KG1 (cell line): ENCODE measurements around the gene AHDC1.
"Not testable (repeated sequence)": the region's sequence is repeated elsewhere in the genome, so short reads cannot be mapped to it uniquely, and the experiment has no call there.

Source experiments
- DNase-seq: peaks from one replicate; lab custom pipeline; 2025; lab: John Stamatoyannopoulos, UW

Gene AHDC1

GRCh38 chr1:27517301-27517700 lies 86.6 kb downstream of the AHDC1 start:
- DNase-seq, result no peak

GRCh38 chr1:27515626-27516025 lies 88.3 kb downstream of the AHDC1 start:
- no peak for DNase-seq

GRCh38 chr1:27513958-27514357 lies 90.0 kb downstream of the AHDC1 start:
- DNase-seq, result no peak

GRCh38 chr1:27513528-27513927 lies 90.4 kb downstream of the AHDC1 start:
- no peak for DNase-seq

GRCh38 chr1:27509127-27510080 lies 94.5 kb downstream of the AHDC1 start:
- DNase-seq, result no peak

GRCh38 chr1:27507960-27508665 lies 95.8 kb downstream of the AHDC1 start:
- DNase-seq, result no peak

GRCh38 chr1:27506703-27507102 lies 97.2 kb downstream of the AHDC1 start:
- DNase-seq, result no peak

- DNase-seq, result no peak
Observed at GRCh38 chr1:27505420-27505680, 98.6 kb downstream of the AHDC1 start.

- no peak for DNase-seq
Observed at GRCh38 chr1:27504588-27505419, 99.1 kb downstream of the AHDC1 start.

GRCh38 chr1:27503844-27504587 lies 99.9 kb downstream of the AHDC1 start:
- DNase-seq, result no peak

- no peak for DNase-seq
Observed at GRCh38 chr1:27503033-27503432, 100.9 kb downstream of the AHDC1 start.

- not testable (repeated sequence) for DNase-seq
Observed at GRCh38 chr1:27501159-27501558, 102.8 kb downstream of the AHDC1 start.

GRCh38 chr1:27499142-27499541 lies 104.8 kb downstream of the AHDC1 start:
- no peak for DNase-seq

GRCh38 chr1:27496604-27497155 lies 107.3 kb downstream of the AHDC1 start:
- no peak for DNase-seq

- no peak for DNase-seq
Observed at GRCh38 chr1:27492796-27493195, 111.1 kb downstream of the AHDC1 start.

GRCh38 chr1:27491748-27492700 lies 111.9 kb downstream of the AHDC1 start:
- DNase-seq, result no peak

GRCh38 chr1:27489973-27490741 lies 113.8 kb downstream of the AHDC1 start, which contains the start of gene WASF2:
WASF2 (minus strand) TSS chr1:27490167; CDS start chr1:27428890, 61,277 bp downstream.
- peak; percentile 99 for DNase-seq

- no peak for DNase-seq
Observed at GRCh38 chr1:27489501-27489972, 114.4 kb downstream of the AHDC1 start.
